DND-41 (cell line): Measurements from ENCODE around the gene PLEKHD1.

Experiments used
- EZH2 ChIP-seq: IDR thresholded peaks from 3 replicates; pipeline ENCODE4 v1.6.1; 2012; ENCODE audit warnings: borderline replicate concordance, low read depth, mild to moderate bottlenecking, moderate library complexity, low read length, inconsistent platforms; ENCODE audit not compliant: severe bottlenecking
- TF ChIP-seq, protein P1 (sequence below): IDR thresholded peaks from 2 replicates; pipeline ENCODE4 v1.5.1; 2012; ENCODE audit warnings: borderline replicate concordance, low read length, moderate library complexity, mild to moderate bottlenecking; ENCODE audit not compliant: poor library complexity, severe bottlenecking; ENCODE audit errors: extremely low read depth

DNA sequence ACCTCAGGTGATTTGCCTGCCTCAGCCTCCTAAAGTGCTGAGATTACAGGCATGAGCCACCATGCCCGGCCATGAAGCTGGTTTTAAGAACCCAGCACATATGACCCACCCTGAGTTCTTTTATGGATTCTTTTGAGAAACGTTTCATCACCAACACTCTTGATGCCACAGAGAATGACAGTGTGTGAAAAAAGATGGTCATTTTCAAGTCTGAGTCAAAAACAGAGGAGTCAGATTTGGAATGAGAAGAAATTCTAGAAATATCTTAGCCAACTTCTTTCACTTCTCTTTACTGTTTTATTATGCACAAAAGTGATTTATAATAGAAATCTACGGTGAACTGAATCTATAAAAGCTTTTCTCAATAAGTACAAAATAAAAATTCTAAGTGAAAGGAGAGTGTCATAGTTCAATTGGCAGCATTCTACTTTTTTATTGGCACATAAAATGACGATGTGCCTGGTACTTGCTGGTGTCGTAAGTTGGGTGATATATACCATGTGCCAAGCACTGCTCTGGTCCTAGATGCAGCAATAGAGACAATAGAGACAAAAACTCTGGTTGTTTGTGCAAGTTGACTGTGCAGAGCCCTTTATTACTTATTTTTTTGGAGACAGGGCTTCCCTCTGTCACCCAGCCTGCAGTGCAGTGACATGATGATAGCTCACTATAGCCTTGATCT lies 56.3 kb downstream of the PLEKHD1 start:
- TF ChIP-seq, protein P1, sequence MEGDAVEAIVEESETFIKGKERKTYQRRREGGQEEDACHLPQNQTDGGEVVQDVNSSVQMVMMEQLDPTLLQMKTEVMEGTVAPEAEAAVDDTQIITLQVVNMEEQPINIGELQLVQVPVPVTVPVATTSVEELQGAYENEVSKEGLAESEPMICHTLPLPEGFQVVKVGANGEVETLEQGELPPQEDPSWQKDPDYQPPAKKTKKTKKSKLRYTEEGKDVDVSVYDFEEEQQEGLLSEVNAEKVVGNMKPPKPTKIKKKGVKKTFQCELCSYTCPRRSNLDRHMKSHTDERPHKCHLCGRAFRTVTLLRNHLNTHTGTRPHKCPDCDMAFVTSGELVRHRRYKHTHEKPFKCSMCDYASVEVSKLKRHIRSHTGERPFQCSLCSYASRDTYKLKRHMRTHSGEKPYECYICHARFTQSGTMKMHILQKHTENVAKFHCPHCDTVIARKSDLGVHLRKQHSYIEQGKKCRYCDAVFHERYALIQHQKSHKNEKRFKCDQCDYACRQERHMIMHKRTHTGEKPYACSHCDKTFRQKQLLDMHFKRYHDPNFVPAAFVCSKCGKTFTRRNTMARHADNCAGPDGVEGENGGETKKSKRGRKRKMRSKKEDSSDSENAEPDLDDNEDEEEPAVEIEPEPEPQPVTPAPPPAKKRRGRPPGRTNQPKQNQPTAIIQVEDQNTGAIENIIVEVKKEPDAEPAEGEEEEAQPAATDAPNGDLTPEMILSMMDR, result no peak
- TF ChIP-seq EZH2, result no peak
